ENCODE measurements around the gene IL17D.

DNA sequence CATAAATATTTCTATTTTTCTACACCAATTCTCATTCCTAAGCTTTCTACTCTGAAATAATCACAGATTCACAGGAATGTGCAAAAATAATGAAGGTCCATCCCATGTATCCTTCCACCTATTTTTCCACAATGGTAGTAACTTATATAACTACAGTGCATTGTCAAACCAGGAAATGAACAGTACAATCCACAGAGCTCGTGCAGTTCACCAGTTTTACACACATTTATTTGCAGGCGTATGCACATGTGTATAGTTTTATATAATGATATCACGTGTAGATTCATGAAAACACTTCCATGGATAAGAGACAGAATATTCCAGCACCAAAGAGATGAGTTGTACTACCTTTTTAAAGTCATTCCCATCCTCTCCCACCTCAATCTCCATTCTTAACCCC is 57.4 kb downstream of the IL17D start:
- TF ChIP-seq POLR2A (IDR thresholded peaks at IDR 0.05) (no peak), CTCF (IDR thresholded peaks at IDR 0.05) (no peak), EP300 (IDR thresholded peaks at IDR 0.05) (no peak)
